ENCODE data around the gene DHCR7. TPM values are rescaled to one million over a fixed set of nuclear protein-coding genes. Genes with fewer than 3 reads are reported as not detected.

Gene DHCR7
- total and polyA plus RNA-seq, 9 donors, result 25.3 to 264 (median 51.1) TPM

DNA sequence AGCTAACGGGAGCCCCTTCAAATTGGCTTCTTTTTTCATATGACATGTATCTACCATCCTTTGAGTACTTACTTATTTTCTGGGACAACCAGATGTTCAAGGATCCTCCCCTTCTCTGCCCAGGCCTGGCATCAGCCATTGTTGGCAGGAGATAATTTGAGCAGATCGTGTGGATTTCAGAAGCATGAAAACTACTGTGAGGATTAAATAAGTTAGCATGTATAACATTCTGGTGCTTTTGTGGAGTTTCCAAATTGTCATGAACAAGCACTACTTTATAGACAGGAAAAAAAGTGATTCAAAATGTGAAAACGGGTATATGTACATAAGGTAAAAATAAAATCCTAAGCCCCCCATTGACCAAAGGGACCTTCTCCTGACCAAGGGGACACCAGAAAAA lies 2.7 kb upstream of the DHCR7 start:
- no peaks in the 10 kb centered on the region for H3K27me3 ChIP-seq
- H3K9me3 ChIP-seq, result no peaks in the 10 kb centered on the region
- H3K36me3 ChIP-seq, result no peaks in the 10 kb centered on the region
- no peak overlapping the region for H3K27ac ChIP-seq
- no peak overlapping the region for H3K4me3 ChIP-seq
- intact Hi-C loops (cut with DNase I), result no loop called here
- TF ChIP-seq POLR2A (IDR thresholded peaks at IDR 0.05), result no peak
- TF ChIP-seq, protein P1, sequence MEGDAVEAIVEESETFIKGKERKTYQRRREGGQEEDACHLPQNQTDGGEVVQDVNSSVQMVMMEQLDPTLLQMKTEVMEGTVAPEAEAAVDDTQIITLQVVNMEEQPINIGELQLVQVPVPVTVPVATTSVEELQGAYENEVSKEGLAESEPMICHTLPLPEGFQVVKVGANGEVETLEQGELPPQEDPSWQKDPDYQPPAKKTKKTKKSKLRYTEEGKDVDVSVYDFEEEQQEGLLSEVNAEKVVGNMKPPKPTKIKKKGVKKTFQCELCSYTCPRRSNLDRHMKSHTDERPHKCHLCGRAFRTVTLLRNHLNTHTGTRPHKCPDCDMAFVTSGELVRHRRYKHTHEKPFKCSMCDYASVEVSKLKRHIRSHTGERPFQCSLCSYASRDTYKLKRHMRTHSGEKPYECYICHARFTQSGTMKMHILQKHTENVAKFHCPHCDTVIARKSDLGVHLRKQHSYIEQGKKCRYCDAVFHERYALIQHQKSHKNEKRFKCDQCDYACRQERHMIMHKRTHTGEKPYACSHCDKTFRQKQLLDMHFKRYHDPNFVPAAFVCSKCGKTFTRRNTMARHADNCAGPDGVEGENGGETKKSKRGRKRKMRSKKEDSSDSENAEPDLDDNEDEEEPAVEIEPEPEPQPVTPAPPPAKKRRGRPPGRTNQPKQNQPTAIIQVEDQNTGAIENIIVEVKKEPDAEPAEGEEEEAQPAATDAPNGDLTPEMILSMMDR (IDR thresholded peaks at IDR 0.05), result no peak
- no peak for TF ChIP-seq EP300 (IDR thresholded peaks at IDR 0.05)
- peaks cover 3% of the 10 kb centered on the region for H3K4me1 ChIP-seq (ENCODE audit: insufficient read depth)
- 87 to 91% (median 88%) methylated on average over 3 of the region's 3 CpGs for WGBS, 3 donors
- no peak for DNase-seq

DNA sequence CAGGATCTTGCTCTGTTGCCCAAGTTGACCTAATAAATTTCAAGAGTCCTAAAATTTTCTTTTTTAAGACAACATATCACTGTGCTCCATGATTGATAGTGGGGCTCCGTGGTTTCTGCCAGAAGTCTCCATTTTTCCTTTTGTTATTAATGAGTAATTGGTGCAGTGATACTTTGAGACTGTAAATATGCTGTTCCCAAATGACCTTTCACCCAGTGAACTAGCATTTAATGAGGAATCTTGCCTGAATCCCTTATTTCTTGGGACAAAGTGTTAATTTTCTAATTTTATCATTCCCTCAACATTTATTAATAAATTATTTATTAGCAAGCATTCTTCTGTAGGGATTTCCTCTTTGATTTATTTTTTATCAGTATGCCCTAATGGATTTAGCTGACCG lies 2.3 kb upstream of the DHCR7 start:
- Histone ChIP-seq H3K4me1 (ENCODE audit: insufficient read depth) (peaks cover 3% of the 10 kb centered on the region), H3K9me3 (no peaks in the 10 kb centered on the region), H3K27ac (no peak overlapping the region), H3K27me3 (no peaks in the 10 kb centered on the region), H3K4me3 (no peak overlapping the region), H3K36me3 (no peaks in the 10 kb centered on the region)
- WGBS, 3 donors, result 55 to 65% (median 62%) methylated on average over 2 of the region's 2 CpGs
- DNase-seq, result no peak
- intact Hi-C loops (cut with DNase I), result no loop called here
- TF ChIP-seq, protein P1 (IDR thresholded peaks at IDR 0.05), result no peak
- TF ChIP-seq EP300 (IDR thresholded peaks at IDR 0.05), result no peak
- no peak for TF ChIP-seq POLR2A (IDR thresholded peaks at IDR 0.05)

DNA sequence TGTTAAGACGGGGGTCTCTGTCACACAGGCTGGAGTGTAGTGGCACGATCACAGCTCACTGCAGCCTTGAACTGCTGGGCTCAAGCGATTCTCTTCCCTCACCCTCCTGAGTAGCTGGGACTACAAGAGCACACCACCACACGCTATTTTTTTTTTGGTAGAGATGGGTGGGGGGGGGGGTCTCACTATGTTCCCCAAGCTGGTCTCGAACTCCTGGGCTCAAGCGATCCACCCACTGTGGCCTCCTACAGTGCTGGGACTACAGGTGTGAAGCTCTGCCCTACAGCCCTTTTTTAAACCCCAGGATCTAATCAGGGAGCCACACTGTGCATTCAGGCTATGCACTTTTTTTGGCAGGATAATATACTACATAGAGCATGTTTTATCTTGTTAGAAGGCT lies 1.4 kb upstream of the DHCR7 start:
- H3K27ac ChIP-seq, result no peak overlapping the region
- H3K27me3 ChIP-seq, result no peaks in the 10 kb centered on the region
- DNase-seq, result peak in 1 of 5 donors; percentile 26
- H3K4me1 ChIP-seq (ENCODE audit: insufficient read depth), result peaks cover 3% of the 10 kb centered on the region
- WGBS, 3 donors, result 48 to 59% (median 50%) methylated on average over 6 of the region's 6 CpGs
- intact Hi-C loops (cut with DNase I), result no loop called here
- no peaks in the 10 kb centered on the region for H3K36me3 ChIP-seq
- no peaks in the 10 kb centered on the region for H3K9me3 ChIP-seq
- H3K4me3 ChIP-seq, result peak overlapping the region; percentile 85
- TF ChIP-seq, protein P1 (IDR thresholded peaks at IDR 0.05), result no peak
- TF ChIP-seq POLR2A (IDR thresholded peaks at IDR 0.05) (no peak), EP300 (IDR thresholded peaks at IDR 0.05) (no peak)

DNA sequence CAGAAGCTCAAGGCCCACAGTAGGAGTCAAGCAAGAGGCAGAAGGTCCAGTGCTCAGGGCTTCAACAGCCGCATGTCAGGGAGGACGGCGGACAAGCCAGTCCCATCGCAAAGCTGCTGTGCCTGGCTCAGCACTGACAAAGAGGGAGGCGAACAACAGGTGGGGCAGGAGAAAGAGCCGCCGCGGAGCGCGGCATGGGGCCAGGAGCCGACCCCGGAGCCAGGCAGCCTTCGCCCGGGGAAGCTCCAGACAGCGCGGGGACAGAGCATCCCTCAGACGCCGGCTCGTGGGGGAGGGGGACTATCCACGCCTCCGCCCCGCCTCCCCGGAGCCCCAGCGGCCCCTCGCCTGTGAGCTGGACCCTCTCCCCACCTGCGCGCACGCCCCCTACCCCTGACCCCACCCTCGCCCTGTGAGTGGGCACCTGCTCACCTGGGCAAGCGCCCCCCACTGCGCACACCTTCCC lies 369 bp downstream of the DHCR7 start:
- no peak for DNase-seq
- WGBS, 3 donors, result 1 to 2% (median 1%) methylated on average over 20 to 31 of the region's 31 CpGs
- intact Hi-C loops (cut with DNase I), result no loop called here

More for the DNA sequence above, 369 bp downstream of the DHCR7 start:
- Histone ChIP-seq H3K27ac (peak overlapping the region; percentile 51 to 60), H3K27me3 (no peaks in the 10 kb centered on the region), H3K9me3 (no peaks in the 10 kb centered on the region), H3K36me3 (no peaks in the 10 kb centered on the region), H3K4me1 (ENCODE audit: insufficient read depth) (peaks cover 3% of the 10 kb centered on the region), H3K4me3 (peak overlapping the region; percentile 85)
- TF ChIP-seq, protein P1 (IDR thresholded peaks at IDR 0.05), result no peak
- TF ChIP-seq EP300 (IDR thresholded peaks at IDR 0.05), result no peak

Data from ovary (tissue), 9 donors.